Liver (tissue), 3 donors: ENCODE results near the gene ZCCHC18.

Source experiments
- ATF3 ChIP-seq: IDR thresholded peaks from 2 replicates; pipeline ENCODE4 v1.6.1; 2016; ENCODE audit warnings: antibody characterized with exemption
- CTCF ChIP-seq: fragments of 150-350 bp; IDR thresholded peaks from 2 replicates; pipeline ENCODE4 v1.5.1; 2017; ENCODE audit warnings: improper control_type of control experiment, low read depth, low read length; ENCODE audit not compliant: missing input control
- GABPA ChIP-seq, 2 donors: IDR thresholded peaks in 1 of 2; conservative IDR thresholded peaks in 1 of 2; 2 replicates each; pipeline ENCODE4 v1.6.1; 2016; ENCODE audit warnings: antibody characterized with exemption in 2 of 2, mild to moderate bottlenecking in 1 of 2, moderate library complexity in 1 of 2
- REST ChIP-seq: IDR thresholded peaks from 2 replicates; pipeline ENCODE4 v1.6.1; 2016; ENCODE audit warnings: antibody characterized with exemption, mild to moderate bottlenecking
- donor health status: healthy.
- donor health status: healthy.

DNA sequence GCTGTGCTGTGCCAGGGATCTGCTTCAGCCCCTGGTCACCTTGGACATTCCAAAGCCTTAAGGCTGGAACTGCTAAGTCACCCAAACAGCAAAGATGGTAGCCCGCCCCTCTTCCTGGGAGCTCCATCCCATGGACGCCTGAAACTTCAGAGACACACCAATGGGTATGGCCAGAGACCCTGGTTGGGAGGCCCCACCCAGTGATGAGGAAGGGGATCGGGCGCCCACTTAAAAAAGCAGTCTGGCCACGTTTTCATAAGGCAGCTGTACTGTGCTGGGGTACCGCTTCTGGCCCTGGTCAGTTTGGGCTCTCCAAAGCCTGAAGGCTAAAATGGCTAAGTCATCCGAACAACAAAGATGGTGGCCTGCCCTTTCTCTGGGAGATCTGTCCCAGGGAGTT, 26.8 kb upstream of the ZCCHC18 start:
- no peak for TF ChIP-seq CTCF
- no peak for TF ChIP-seq ATF3
- TF ChIP-seq REST, result no peak
- no peak for TF ChIP-seq GABPA (IDR thresholded peaks at IDR 0.05 in 1 of 2, conservative IDR thresholded peaks at IDR 0.05 in 1 of 2)
